Lower leg skin (tissue), 3 donors: ENCODE data around the gene ZFYVE27.

Experiments used
- POLR2A ChIP-seq, 2 donors: fragments of 450-650 bp; IDR thresholded peaks; one replicate each; pipeline ENCODE4 v1.6.1; 2016 to 2017; ENCODE audit warnings: antibody characterized with exemption in 2 of 2, mild to moderate bottlenecking in 1 of 2, moderate library complexity in 1 of 2
- TF ChIP-seq, protein P1 (sequence below), 3 donors: fragments of 450-650 bp; IDR thresholded peaks; one replicate each; pipeline ENCODE4 v1.5.1; 2016; ENCODE audit warnings: antibody characterized with exemption in 3 of 3, mild to moderate bottlenecking in 3 of 3, moderate library complexity in 2 of 3

DNA sequence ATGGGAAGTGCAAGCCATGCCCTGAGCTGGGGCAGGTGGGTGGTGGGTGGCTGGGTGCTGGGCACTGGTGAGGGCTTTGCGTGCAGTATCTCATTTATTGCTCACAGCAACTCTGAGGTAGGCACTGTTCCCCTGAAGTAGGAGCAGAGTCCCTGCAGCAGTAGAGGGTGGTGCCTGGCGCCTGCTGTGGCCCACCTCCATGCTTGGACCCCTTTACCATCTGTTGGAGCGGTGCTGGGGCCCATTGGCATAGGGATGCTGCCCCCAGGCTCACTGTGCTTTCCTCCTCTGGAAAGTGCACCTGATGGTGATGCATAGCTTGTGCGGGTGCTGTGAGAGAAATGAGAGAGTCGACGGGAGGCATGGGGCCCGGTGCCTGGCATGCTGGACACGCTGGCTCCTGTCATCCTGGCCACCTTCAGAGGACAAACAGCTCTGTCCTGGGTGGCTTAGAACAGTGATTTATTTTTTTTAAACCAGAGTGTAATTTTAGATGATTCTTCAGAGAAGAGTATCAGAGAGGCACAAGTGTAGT, 24.5 kb downstream of the ZFYVE27 start:
- TF ChIP-seq, protein P1, sequence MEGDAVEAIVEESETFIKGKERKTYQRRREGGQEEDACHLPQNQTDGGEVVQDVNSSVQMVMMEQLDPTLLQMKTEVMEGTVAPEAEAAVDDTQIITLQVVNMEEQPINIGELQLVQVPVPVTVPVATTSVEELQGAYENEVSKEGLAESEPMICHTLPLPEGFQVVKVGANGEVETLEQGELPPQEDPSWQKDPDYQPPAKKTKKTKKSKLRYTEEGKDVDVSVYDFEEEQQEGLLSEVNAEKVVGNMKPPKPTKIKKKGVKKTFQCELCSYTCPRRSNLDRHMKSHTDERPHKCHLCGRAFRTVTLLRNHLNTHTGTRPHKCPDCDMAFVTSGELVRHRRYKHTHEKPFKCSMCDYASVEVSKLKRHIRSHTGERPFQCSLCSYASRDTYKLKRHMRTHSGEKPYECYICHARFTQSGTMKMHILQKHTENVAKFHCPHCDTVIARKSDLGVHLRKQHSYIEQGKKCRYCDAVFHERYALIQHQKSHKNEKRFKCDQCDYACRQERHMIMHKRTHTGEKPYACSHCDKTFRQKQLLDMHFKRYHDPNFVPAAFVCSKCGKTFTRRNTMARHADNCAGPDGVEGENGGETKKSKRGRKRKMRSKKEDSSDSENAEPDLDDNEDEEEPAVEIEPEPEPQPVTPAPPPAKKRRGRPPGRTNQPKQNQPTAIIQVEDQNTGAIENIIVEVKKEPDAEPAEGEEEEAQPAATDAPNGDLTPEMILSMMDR (IDR thresholded peaks at IDR 0.05) = no peak
- no peak for TF ChIP-seq POLR2A (IDR thresholded peaks at IDR 0.05)
